Epidermal melanocyte (primary cell): ENCODE data around the gene TRIM9.

Experiments used
- DNase-seq: peaks from one replicate; pipeline ENCODE4 v3.0.0; 2011; ENCODE audit warnings: low spot score; ENCODE audit not compliant: insufficient read length

The TRIM9 gene

GRCh38 chr14:51058382-51058781 is 36.5 kb downstream of the TRIM9 start:
- no peak for DNase-seq

- no peak for DNase-seq
These were observed 38.5 kb downstream of the TRIM9 start for GRCh38 chr14:51056421-51056820.

DNA sequence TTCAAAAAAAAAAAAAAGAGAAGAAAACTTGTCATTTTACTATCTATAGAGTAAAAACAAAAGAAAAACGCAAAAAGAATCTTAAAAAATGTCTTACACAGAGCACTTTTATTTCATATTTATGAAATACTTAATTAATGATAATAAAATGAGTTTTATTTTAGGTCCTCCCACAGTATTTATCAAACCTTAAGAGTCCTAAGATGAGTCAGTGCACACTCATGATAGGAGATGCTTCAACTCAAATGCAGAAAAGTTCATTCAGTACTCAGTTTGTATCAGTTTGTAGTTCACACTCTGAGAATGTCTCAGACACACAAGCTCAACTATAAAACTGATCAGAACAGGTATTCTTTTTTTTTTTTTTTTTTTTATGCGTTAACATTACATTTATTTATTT is 41.7 kb downstream of the TRIM9 start:
- DNase-seq: no peak

- no peak for DNase-seq
These were observed 49.9 kb downstream of the TRIM9 start for GRCh38 chr14:51044961-51045360.

- no peak for DNase-seq
These were observed 53.0 kb downstream of the TRIM9 start for GRCh38 chr14:51041883-51042282.

GRCh38 chr14:51041108-51041531 is 53.8 kb downstream of the TRIM9 start:
- no peak for DNase-seq

DNA sequence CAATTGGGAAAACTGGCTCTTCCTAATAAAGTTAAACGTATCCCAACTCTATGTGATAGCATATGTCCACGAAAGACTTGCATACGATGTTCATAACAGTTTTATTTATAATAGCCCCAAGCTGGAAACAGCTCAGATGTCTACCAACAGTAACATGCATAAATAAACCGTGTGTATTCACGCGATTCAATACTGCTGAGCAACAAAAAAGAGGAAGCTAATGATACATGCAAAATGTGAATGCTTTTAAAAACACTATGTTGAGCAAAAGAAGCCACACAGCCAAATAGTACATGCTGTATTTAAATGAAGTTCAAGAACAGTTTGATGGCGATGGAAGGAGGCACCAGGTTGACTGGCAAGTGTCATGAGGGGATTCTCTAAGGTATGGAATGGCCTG is 55.7 kb downstream of the TRIM9 start:
- no peak for DNase-seq

- DNase-seq: no peak
These were observed 59.2 kb downstream of the TRIM9 start for GRCh38 chr14:51035611-51036192.

DNA sequence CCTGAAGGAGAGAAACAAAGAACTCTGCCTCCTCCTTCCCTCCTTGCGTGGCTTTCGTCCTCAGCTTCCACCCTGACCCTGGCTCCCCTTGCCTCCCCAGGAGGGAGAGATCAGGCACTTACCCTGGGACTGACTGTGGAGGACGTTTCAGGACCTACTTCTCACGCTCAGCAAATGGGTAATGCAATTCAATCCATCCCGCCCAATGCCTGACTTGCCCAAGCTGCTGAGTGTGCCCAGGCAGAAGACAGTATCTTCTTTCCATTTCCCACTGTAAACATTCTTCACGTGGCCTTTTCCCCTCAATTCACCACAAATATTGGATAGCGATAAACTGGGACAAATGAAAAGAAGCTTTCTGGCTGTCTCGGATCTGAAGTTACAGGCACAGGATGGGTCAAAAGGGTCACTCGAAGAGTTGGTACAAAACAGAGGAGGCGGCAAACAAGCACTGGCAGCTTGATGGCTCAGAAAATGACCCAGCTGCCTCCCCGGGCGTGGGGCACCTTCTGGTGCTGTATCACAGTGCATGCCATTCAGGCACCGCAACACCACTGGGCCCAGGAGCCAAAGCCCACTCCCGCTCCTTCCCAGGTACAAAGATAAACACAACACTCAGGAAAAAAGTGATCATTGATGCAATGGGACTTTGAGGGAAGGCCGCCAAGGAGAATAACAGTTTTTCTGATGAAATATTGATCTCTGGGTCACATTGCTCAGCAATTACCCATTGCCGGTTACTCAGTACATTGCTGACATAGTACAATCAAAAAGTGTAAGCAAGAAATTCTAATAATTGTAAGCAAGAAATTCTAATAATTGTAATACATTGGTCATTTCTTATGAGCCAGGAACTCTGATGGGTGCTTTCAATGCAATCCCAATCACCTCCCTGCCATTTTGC is 65.8 kb downstream of the TRIM9 start:
- no peak for DNase-seq

- DNase-seq: no peak
These were observed 66.5 kb downstream of the TRIM9 start for GRCh38 chr14:51028361-51028760.

DNA sequence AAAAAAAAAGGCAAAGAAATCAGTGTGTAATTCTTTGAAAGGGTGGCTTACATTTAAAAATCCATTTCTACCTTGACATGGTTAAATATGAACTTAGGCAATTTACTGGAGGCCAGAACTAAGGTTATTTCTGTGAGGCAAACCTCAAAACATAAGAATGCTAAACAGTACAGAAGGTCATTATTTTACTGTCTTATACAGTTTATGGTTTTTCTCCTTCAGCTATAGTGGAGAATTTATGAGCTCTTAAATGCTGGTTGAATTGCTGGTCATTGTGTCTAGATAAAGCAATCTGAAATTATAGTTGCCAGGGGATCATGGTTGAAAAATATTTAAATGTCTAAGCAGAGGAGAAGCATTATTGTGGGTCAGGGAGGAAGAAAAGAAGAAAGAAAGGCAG is 70.5 kb downstream of the TRIM9 start:
- peak; percentile 59 for DNase-seq

DNA sequence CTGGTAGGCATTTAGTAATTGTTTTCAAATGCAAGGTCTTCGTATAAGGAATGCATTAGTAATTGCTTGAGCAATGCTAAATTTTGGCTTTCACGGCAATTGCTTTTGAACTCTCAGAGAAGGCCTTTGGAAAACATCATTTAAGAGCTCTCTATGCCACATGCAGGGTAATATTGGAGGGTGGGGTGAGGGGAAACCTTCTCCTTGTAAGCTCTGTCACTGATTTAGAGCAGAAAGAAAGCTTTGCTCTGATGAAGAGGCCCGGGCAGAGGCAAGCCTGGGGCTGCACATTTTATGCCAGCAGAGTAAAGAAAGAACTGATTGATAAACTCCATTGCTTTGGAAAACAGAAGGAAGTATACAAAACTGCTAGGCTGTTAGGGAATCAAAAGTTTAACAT is 70.9 kb downstream of the TRIM9 start:
- DNase-seq: peak; percentile 68

DNA sequence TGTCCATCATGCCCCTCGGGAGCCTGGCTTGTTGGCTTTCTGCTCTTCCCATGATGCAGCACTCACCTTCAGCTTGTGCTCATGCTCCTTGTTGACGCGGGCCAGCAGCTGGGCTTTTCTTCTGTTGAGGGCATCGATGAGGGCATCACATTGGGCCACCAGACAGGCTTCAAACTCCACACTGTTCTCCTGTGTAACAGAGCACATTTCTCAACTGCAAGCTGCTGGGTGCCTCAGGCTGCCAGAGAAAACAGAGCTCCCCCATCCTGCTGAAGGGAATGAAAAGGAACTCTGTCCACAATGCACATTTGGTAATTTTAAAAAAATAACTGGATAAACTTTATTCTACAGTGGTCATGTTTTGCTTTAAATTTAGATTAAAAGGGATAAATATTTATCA is 72.1 kb downstream of the TRIM9 start:
- DNase-seq: no peak

DNA sequence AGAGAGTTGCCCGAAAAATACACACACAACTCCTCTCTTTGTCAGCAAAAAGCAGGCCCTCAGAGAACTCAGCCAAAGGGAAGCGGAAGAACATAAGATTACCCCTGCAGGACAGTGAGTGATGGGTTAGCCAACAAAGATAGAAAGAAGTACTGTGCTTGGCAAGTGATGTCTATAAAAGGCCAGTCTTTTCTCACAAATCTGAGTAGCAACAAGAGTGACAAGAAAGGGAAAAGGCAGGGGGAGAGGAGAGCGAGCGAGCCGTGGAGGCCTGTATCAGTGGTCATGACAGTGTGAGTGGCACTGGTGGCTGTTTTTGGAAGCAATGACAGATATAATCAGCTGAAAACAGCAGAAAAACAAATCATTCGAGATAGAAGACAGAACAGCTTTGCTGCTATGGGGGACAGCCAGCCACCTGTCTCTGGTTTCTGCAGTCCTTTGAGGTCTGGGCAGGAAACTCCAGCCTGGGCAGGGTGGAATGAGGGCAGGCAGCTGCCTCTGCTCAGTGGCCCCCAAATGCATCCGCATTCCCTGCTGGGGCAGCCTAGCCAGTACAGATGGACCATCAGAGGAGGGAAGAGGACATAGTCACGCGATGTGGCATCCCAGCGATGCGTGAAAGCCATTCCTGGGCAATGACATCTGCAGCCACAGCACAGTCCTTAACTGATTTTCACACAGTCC is 74.7 kb downstream of the TRIM9 start:
- DNase-seq: no peak

GRCh38 chr14:51019089-51019488 is 75.8 kb downstream of the TRIM9 start:
- DNase-seq: no peak

DNA sequence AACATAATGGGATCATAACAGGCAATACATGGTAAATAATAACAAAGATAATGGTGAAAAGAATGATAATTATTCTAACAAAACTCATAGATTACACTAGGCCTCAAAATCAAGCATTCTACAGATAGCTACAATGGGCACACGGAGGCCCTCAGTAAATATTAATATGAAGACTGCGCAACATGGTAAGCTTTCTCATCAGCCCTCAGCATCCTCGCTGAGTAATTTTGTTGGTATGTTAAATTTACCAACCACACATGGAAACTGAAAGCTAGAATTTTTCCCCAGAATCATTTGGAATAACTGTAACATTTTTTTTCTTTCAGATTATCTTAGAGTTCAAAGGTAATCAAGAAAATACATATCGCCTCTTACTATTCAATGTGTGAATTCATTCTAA is 76.4 kb downstream of the TRIM9 start:
- DNase-seq: no peak

DNA sequence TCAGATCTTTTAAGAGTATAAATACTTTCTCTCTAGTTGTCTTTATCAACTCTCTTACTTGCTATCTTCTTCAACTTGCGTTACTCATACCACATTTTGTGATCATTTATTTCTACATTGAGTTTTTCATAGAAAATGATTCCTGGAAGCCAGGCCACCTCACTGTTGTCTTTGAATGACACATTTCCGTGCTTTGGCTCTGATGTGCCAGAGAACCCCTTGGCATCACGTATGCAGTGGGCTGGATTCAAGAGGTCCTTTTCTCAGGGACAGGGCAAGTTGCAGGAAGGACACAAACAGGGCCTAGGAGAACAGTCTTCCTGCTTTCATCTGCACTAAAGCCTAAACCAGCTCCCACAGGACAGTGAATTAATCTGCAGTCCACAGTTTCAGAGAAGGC is 80.3 kb downstream of the TRIM9 start:
- no peak for DNase-seq

DNA sequence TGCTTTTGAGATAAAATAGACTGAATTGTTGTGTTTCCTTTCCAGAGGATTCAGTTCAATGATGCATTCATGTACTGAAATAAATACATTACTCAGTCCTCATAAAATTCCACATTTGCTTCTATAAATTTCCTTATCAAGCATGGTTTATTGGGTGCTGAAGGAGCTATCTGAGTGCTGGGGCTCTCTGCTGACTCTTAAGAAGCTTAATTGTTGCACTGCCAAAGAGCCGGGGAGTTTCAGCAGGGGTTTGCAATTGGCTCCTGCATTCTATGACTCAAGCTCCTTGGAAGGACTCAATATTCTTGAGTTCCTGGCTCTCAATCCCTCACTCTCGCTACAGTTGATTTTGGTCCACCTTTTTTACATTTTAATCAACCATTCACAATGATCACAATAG is 80.8 kb downstream of the TRIM9 start:
- DNase-seq: no peak

- DNase-seq: no peak
These were observed 82.8 kb downstream of the TRIM9 start for GRCh38 chr14:51012055-51012454.

- no peak for DNase-seq
These were observed 86.5 kb downstream of the TRIM9 start for GRCh38 chr14:51008446-51008845.

DNA sequence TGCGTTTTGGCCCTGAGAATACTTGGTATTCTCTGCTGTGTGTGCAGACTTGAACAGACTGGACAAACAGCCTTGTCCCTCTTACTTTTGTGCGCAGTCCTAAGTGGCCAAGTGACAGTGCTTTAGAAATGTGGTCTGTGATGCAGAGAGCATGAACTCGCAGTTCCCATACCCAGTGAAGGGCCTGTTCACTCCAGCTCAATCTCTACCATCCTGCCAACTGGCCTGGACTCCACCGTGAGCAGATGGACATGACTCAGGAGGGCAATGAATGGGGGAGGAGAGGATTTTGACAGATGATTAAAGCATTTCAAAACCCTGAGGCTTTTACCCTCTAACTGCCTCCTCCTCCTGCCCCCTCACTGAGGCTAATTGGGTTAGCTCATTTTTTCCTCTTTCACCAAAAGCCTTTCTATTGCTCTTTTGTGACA is 88.1 kb downstream of the TRIM9 start:
- DNase-seq: peak; percentile 39

- no peak for DNase-seq
These were observed 88.6 kb downstream of the TRIM9 start for GRCh38 chr14:51006324-51006723.
